Sigmoid colon (tissue), 7 donors: ENCODE measurements around the gene CA11. TPM values are rescaled to one million over a fixed set of nuclear protein-coding genes. Genes with fewer than 3 reads are reported as not detected.

Experiments used
- DNase-seq: peaks from one replicate; pipeline ENCODE4 v3.0.0-alpha.2; 2019
- H3K27ac ChIP-seq, 4 donors: fragments of 200-600 bp; sonication (generic); one replicate each; pipeline ENCODE4 v1.5.1; 2016 to 2019; ENCODE audit warnings: mild to moderate bottlenecking in 1 of 4
- H3K27me3 ChIP-seq, 3 donors: fragments of 200-600 bp; sonication (generic); one replicate each; pipeline ENCODE4 v1.5.1; 2019; ENCODE audit warnings: mild to moderate bottlenecking in 1 of 3
- H3K36me3 ChIP-seq, 4 donors: fragments of 200-600 bp; sonication (generic); one replicate each; pipeline ENCODE4 v1.5.1; 2016 to 2019
- H3K4me1 ChIP-seq, 4 donors: fragments of 200-600 bp; sonication (generic); one replicate each; pipeline ENCODE4 v1.5.1; 2017 to 2019
- H3K4me3 ChIP-seq, 4 donors: fragments of 200-600 bp; sonication (generic); one replicate each; pipeline ENCODE4 v1.5.1; 2017 to 2019; ENCODE audit warnings: mild to moderate bottlenecking in 2 of 4, moderate library complexity in 1 of 4
- H3K9me3 ChIP-seq, 4 donors: fragments of 200-600 bp in 3 of 4; sonication (generic) in 3 of 4; one replicate each; pipeline versions ENCODE4 v1.5.1 to v1.6.1; 2013 to 2019
- CTCF ChIP-seq, 4 experiments: fragments of 450-650 bp in 3 of 4; fragments of 200-600 bp in 1 of 4; IDR thresholded peaks; one replicate each; pipeline ENCODE4 v1.5.1; 2016 to 2019; ENCODE audit warnings: antibody characterized with exemption in 4 of 4, mild to moderate bottlenecking in 3 of 4, moderate library complexity in 2 of 4
- EP300 ChIP-seq, 4 donors: sonication (generic); formaldehyde crosslinking; IDR thresholded peaks; one replicate each; pipeline ENCODE4 v1.6.1; 2017; ENCODE audit warnings: antibody characterized with exemption in 4 of 4
- POLR2A ChIP-seq, 2 donors: fragments of 450-650 bp; IDR thresholded peaks; one replicate each; pipeline ENCODE4 v1.6.1; 2016; ENCODE audit warnings: antibody characterized with exemption in 2 of 2, mild to moderate bottlenecking in 2 of 2, moderate library complexity in 2 of 2
- POLR2AphosphoS5 ChIP-seq, 4 donors: sonication (generic); formaldehyde crosslinking; IDR thresholded peaks; one replicate each; pipeline ENCODE4 v1.6.1; 2017; ENCODE audit warnings: antibody characterized with exemption in 4 of 4
- WGBS, 2 donors: extraction: QIAGEN DNeasy Blood & Tissue Kit; methylation state at CpG; one replicate each; pipeline ENCODE4 v1.1.7; 2013; 5-methylcytosine and 5-hydroxymethylcytosine counted together
- intact Hi-C: fragments of 100-400 bp; cut with DNase I; formaldehyde crosslinking; loops from one replicate; pipeline ENCODE4 v1.15.1; 2023
- polyA plus RNA-seq, 3 donors: library from polyadenylated mRNA; stranded (reverse); fragments of 200-250 nt; gene quantifications; one replicate each; pipeline ENCODE4 v1.2.3, GENCODE V29; 2013
- total RNA-seq, 4 donors: library from RNA; depleted of rRNA; stranded (reverse); fragments of >200 nt; gene quantifications; one replicate each; pipeline ENCODE4 v1.1.0, GENCODE V29; 2016
- donor health status: healthy with polysubstance abuse.
- donor health status: Bipolar disorder and iron deficiency.
- donor health status: healthy.

The CA11 gene
- total and polyA plus RNA-seq, 7 donors = 2.1 to 29.6 (median 13.2) TPM

DNA sequence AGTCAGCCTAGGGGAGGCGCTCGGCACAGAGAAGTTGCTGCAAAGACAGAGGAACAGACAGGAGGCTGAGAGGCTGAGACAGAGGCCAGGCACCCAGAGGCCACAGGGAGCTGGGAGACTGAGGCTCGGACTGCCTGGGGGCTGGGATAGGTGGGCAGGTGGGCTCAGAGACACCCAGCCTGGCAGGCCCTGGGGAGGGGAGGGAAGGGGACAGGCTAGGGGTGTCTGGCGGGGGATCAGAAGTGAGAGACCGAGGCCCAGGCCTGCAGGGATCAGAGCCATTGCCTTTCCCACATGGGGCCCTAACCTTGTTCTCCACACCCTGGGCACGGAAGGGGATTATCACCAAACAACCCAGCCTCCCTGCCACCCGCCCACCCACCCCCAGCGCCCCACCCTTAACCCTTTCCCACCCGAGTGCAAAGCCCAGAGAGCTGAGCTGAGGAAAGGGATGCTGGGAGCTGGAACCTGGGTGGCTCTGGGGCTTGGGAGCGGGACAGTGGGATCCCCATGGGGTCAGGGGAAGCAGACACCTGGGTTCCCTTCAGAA, 25.5 kb upstream of the CA11 start:
- Histone ChIP-seq H3K36me3 (no peaks in the 10 kb centered on the region), H3K27me3 (no peaks in the 10 kb centered on the region), H3K9me3 (no peaks in the 10 kb centered on the region), H3K27ac (no peak overlapping the region), H3K4me1 (peaks cover 0 to 12% (median 9%) of the 10 kb centered on the region in 4 donors), H3K4me3 (no peak overlapping the region)
- TF ChIP-seq POLR2A (IDR thresholded peaks at IDR 0.05) = no peak
- TF ChIP-seq POLR2AphosphoS5 (IDR thresholded peaks at IDR 0.05) = no peak
- no peak for TF ChIP-seq CTCF (IDR thresholded peaks at IDR 0.05)
- no peak for TF ChIP-seq EP300 (IDR thresholded peaks at IDR 0.05)
- no peak for DNase-seq
- intact Hi-C loops = no loop called here
- 70 to 80% methylated on average over 10 of the region's 10 CpGs for WGBS, 2 donors

DNA sequence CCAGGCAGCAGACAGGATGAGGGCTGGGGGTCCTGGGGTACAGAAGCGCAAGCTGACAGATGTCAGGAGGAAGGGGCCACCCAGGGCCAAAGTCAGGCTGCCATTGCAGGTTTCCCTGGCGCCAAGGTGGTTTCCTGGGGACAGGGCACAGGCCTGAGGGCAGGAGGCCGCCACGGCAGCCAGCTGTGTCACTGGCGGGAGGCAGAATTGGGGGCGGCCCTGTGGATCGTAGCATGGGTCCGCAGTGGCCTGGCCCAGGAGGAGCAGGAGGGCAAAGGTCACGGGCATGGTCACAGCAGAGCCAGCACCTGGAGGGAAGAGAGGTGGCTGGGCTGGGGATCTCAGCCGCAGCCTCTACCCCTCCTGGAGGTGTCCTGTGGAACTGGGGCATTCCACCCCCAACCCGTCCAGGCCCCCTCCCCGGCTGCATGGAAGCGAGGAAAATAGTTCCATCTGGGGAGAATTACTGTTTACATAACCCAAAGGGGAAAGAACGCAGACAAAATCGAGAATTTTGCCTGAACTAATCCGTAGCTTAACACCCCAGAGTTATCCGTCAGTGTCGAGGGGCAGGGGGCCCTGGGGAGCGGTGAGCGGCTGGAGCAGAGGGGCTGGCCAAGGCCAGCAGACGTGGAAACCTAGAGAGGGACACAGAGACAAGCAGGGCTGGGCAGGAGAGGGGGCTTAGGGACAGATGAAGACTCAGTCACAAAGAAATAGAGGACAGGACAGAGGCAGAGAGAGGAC, 24.9 kb upstream of the CA11 start:
- no peaks in the 10 kb centered on the region for H3K36me3 ChIP-seq
- H3K27me3 ChIP-seq = no peaks in the 10 kb centered on the region
- no peak for TF ChIP-seq CTCF (IDR thresholded peaks at IDR 0.05)
- TF ChIP-seq POLR2A (IDR thresholded peaks at IDR 0.05) = no peak
- TF ChIP-seq EP300 (IDR thresholded peaks at IDR 0.05) = no peak
- TF ChIP-seq POLR2AphosphoS5 (IDR thresholded peaks at IDR 0.05) = no peak
- H3K9me3 ChIP-seq = no peaks in the 10 kb centered on the region
- 79 to 85% methylated on average over 21 of the region's 21 CpGs for WGBS, 2 donors
- DNase-seq = no peak
- no peak overlapping the region for H3K27ac ChIP-seq
- no peak overlapping the region for H3K4me3 ChIP-seq
- peaks cover 0 to 11% (median 9%) of the 10 kb centered on the region in 4 donors for H3K4me1 ChIP-seq
- intact Hi-C loops = no loop called here

GRCh38 chr19:48669903-48670668, 24.1 kb upstream of the CA11 start:
- H3K36me3 ChIP-seq = no peaks in the 10 kb centered on the region
- peaks cover 0 to 4% (median 2%) of the 10 kb centered on the region in 4 donors for H3K4me1 ChIP-seq
- WGBS, 2 donors = 94 to 95% methylated on average over 26 of the region's 26 CpGs
- no peak for TF ChIP-seq POLR2AphosphoS5 (IDR thresholded peaks at IDR 0.05)
- no peak for TF ChIP-seq POLR2A (IDR thresholded peaks at IDR 0.05)
- TF ChIP-seq CTCF (IDR thresholded peaks at IDR 0.05) = no peak
- H3K9me3 ChIP-seq = no peaks in the 10 kb centered on the region
- intact Hi-C loops = no loop called here
- H3K27me3 ChIP-seq = no peaks in the 10 kb centered on the region
- H3K4me3 ChIP-seq = no peak overlapping the region
- H3K27ac ChIP-seq = no peak overlapping the region
- no peak for DNase-seq

GRCh38 chr19:48668761-48669160, 22.8 kb upstream of the CA11 start:
- H3K4me1 ChIP-seq = no peaks in the 10 kb centered on the region
- DNase-seq = no peak
- TF ChIP-seq POLR2AphosphoS5 (IDR thresholded peaks at IDR 0.05) (no peak), POLR2A (IDR thresholded peaks at IDR 0.05) (no peak), EP300 (IDR thresholded peaks at IDR 0.05) (no peak), CTCF (IDR thresholded peaks at IDR 0.05) (no peak)
- WGBS, 2 donors = 97 to 98% methylated on average over 2 of the region's 2 CpGs
- H3K27me3 ChIP-seq = no peaks in the 10 kb centered on the region
- no peak overlapping the region for H3K27ac ChIP-seq
- no peaks in the 10 kb centered on the region for H3K36me3 ChIP-seq
- H3K4me3 ChIP-seq = no peak overlapping the region
- intact Hi-C loops = no loop called here
- no peaks in the 10 kb centered on the region for H3K9me3 ChIP-seq
